22Rv1 (cell line): ENCODE results near the gene MON1A.

Experiments
- CTCF ChIP-seq: fragments of 450-650 bp; IDR thresholded peaks from 2 replicates; pipeline ENCODE4 v1.5.1; 2017; ENCODE audit warnings: mild to moderate bottlenecking
- ZFX ChIP-seq: fragments of 450-650 bp; IDR thresholded peaks from 2 replicates; pipeline ENCODE4 v1.6.1; 2017; ENCODE audit warnings: antibody characterized with exemption, borderline replicate concordance

DNA sequence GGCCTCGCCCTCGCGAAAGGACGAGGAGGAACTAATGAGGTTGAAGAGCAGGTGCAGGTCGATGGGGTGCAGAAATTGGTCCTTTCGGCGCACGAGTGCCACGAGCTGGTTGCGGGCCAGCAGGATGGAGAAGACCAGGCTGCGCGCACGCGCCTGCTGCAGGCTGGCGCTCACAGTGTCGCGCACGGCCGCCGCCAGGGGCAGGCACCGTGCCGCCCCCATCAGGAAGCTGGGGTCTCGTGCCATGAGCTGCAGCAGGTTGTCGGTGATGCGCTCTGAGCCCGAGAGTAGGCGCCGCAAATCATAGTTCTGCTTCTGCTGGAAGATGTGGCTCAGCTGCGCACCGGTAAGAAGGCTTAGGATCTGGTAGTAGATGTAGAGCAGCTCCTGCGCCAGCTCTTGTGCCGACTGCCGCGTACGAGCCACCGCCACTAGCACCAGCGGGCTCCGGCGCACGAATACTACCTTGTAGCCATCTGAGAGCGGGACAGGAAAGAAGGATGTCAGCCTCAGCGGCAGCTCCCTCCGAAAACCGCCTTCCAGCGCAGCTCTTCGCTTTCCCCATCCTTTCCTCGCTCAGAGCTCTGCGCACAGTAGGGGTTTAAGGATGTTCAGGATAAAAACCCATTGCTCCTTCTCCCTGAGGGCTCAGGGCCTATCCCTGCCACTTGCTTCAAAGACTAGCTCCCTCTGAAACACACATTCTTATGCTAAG, 19.0 kb downstream of the MON1A start:
- TF ChIP-seq CTCF, result no peak
- no peak for TF ChIP-seq ZFX
